Spleen (tissue), 11 donors: ENCODE measurements around the gene IL36RN. TPM values are rescaled to one million over a fixed set of nuclear protein-coding genes. Genes with fewer than 3 reads are reported as not detected.

ENCODE experiments used
- DNase-seq: peaks from one replicate; pipeline ENCODE4 v3.0.0-alpha.2; 2020
- H3K27ac ChIP-seq, 8 donors: fragments of 200-600 bp; sonication (generic) in 7 of 8; 1 replicate in 4 of 8; 2 replicates in 4 of 8; pipeline versions ENCODE4 v1.5.0 to v1.8.0; 2016 to 2021; ENCODE audit warnings: inconsistent platforms in 4 of 8, mild to moderate bottlenecking in 4 of 8, moderate library complexity in 1 of 8
- H3K27me3 ChIP-seq, 7 donors: fragments of 200-600 bp; sonication (generic) in 6 of 7; replicated peaks in 1 of 7; 1 replicate in 4 of 7; 2 replicates in 3 of 7; pipeline versions ENCODE4 v1.5.0 to v1.8.0; 2016 to 2021; ENCODE audit warnings: inconsistent platforms in 3 of 7, mild to moderate bottlenecking in 1 of 7
- H3K36me3 ChIP-seq, 6 donors: fragments of 200-600 bp; sonication (generic) in 5 of 6; 1 replicate in 4 of 6; 2 replicates in 2 of 6; pipeline versions ENCODE4 v1.5.0 to v1.8.0; 2016 to 2021; ENCODE audit warnings: inconsistent platforms in 2 of 6
- H3K4me1 ChIP-seq, 6 donors: fragments of 200-600 bp; sonication (generic) in 5 of 6; 1 replicate in 3 of 6; 2 replicates in 3 of 6; pipeline versions ENCODE4 v1.5.0 to v1.8.0; 2016 to 2021; ENCODE audit warnings: inconsistent platforms in 3 of 6
- H3K4me3 ChIP-seq, 8 donors: fragments of 200-600 bp; sonication (generic) in 7 of 8; 1 replicate in 4 of 8; 2 replicates in 4 of 8; pipeline versions ENCODE4 v1.5.0 to v1.8.0; 2016 to 2021; ENCODE audit warnings: inconsistent platforms in 4 of 8, mild to moderate bottlenecking in 4 of 8, moderate library complexity in 2 of 8
- H3K9me3 ChIP-seq, 8 donors: fragments of 200-600 bp; sonication (generic) in 7 of 8; 1 replicate in 4 of 8; 2 replicates in 4 of 8; pipeline versions ENCODE4 v1.5.0 to v1.8.0; 2016 to 2021; ENCODE audit warnings: inconsistent platforms in 4 of 8
- CTCF ChIP-seq, 11 experiments: fragments of 200-600 bp in 7 of 11; fragments of 450-650 bp in 4 of 11; sonication (generic) in 4 of 11; IDR thresholded peaks in 8 of 11; conservative IDR thresholded peaks in 3 of 11; 1 replicate in 7 of 11; 2 replicates in 4 of 11; pipeline versions ENCODE4 v1.4.0 to v1.8.0; 2016 to 2021; ENCODE audit warnings: antibody characterized with exemption in 11 of 11, inconsistent platforms in 4 of 11, mild to moderate bottlenecking in 1 of 11
- POLR2A ChIP-seq, 3 donors: fragments of 450-650 bp; IDR thresholded peaks; one replicate each; pipeline ENCODE4 v1.5.1; 2017; ENCODE audit warnings: antibody characterized with exemption in 3 of 3, mild to moderate bottlenecking in 1 of 3
- POLR2AphosphoS5 ChIP-seq, 3 donors: sonication (generic); formaldehyde crosslinking; IDR thresholded peaks; one replicate each; pipeline ENCODE4 v1.5.1; 2017; ENCODE audit warnings: antibody characterized with exemption in 3 of 3
- WGBS, 5 donors: extraction: QIAGEN DNeasy Blood & Tissue Kit in 3 of 5; methylation state at CpG; one replicate each; pipeline versions ENCODE4 v1.1.5 to v1.1.7; 2013 to 2018; 5-methylcytosine and 5-hydroxymethylcytosine counted together
- intact Hi-C: fragments of 100-400 bp; cut with DNase I; formaldehyde crosslinking; loops from one replicate; pipeline ENCODE4 v1.15.0; 2023; ENCODE audit warnings: low total_unique reads
- polyA plus RNA-seq, 3 donors: library from polyadenylated mRNA; stranded (reverse); fragments of 200-250 nt; gene quantifications; one replicate each; pipeline ENCODE4 v1.2.1, GENCODE V29; 2013
- total RNA-seq, 7 donors: library from RNA; depleted of rRNA in 3 of 7; stranded (reverse); fragments of >200 nt in 3 of 7; fragmentation: NEBNext Ultra II Directional in 4 of 7; extraction: Animal tissue kit (Norgen Biotek cat#: 25700) in 4 of 7; gene quantifications; one replicate each; pipeline versions ENCODE4 v1.1.0 to v1.2.1, GENCODE V29; 2016 to 2021
- donor health status: healthy with polysubstance abuse.
- donor health status: DM: no; HTN: no; CAD: no; lungs with moderate emphysema.
- donor health status: DM: no; HTN: no; CAD: no.
- donor health status: Bipolar disorder and iron deficiency.
- donor health status: healthy.
- donor health status: DM: no; HTN: no; CAD: no.
- donor health status: DM: yes; HTN: yes; CAD: no.

Gene IL36RN
- total and polyA plus RNA-seq, 10 donors: not detected

- 48 to 78% (median 60%) methylated on average over 4 of the region's 4 CpGs for WGBS, 5 donors
- Histone ChIP-seq H3K27ac (no peak overlapping the region), H3K27me3 (peaks cover 0 to 10% (median 0%) of the 10 kb centered on the region in 7 donors), H3K9me3 (no peaks in the 10 kb centered on the region), H3K36me3 (no peaks in the 10 kb centered on the region), H3K4me1 (no peaks in the 10 kb centered on the region), H3K4me3 (no peak overlapping the region)
- DNase-seq: no peak
- intact Hi-C loops: no loop called here
- no peak for TF ChIP-seq POLR2A (IDR thresholded peaks at IDR 0.05)
- TF ChIP-seq CTCF (IDR thresholded peaks at IDR 0.05 in 8 of 11, conservative IDR thresholded peaks at IDR 0.05 in 3 of 11): no peak
- TF ChIP-seq POLR2AphosphoS5 (IDR thresholded peaks at IDR 0.05): no peak
Observed at GRCh38 chr2:113072584-113072983, 13.6 kb downstream of the IL36RN start.

DNA sequence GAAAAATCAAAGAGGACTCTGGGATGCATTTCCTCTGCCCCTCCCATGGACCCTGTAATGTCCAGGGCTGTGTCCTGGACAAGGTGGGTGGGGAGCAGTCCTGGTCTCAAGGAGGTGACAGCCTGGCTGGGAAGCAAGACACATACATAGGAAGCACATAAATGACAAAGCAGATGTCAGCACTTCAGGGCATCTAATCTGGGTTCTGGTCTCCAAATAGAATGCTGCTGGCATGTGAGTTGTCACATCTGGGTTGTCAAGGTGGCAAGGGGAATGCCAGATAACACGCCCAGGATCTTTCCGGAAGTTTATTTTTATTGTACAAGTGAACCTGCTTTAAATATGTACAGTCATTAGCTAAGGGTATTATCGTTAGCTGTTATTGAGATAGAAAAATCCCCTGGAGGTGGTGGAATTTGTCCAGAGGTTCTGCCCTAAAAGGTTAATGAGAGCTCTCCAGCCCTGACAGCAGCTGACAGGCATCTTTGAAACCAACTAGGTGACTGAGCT, 14.4 kb downstream of the IL36RN start:
- intact Hi-C loops: no loop called here
- no peaks in the 10 kb centered on the region for H3K9me3 ChIP-seq
- H3K4me3 ChIP-seq: no peak overlapping the region
- H3K36me3 ChIP-seq: no peaks in the 10 kb centered on the region
- DNase-seq: no peak
- H3K27ac ChIP-seq: no peak overlapping the region
- H3K4me1 ChIP-seq: no peaks in the 10 kb centered on the region
- TF ChIP-seq POLR2A (IDR thresholded peaks at IDR 0.05) (no peak), POLR2AphosphoS5 (IDR thresholded peaks at IDR 0.05) (no peak), CTCF (IDR thresholded peaks at IDR 0.05 in 8 of 11, conservative IDR thresholded peaks at IDR 0.05 in 3 of 11) (no peak)
- 75 to 82% (median 78%) methylated on average over 3 of the region's 3 CpGs for WGBS, 5 donors
- H3K27me3 ChIP-seq: peaks cover 0 to 10% (median 0%) of the 10 kb centered on the region in 7 donors

DNA sequence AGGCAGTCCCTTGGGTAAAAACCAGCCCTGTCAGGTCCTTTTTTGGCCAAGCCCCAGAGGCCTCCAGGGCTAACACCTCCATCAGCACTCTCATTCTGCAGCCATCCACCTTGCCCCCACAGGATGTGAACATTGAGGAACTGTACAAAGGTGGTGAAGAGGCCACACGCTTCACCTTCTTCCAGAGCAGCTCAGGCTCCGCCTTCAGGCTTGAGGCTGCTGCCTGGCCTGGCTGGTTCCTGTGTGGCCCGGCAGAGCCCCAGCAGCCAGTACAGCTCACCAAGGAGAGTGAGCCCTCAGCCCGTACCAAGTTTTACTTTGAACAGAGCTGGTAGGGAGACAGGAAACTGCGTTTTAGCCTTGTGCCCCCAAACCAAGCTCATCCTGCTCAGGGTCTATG, 16.0 kb downstream of the IL36RN start:
- no peaks in the 10 kb centered on the region for H3K36me3 ChIP-seq
- TF ChIP-seq CTCF (IDR thresholded peaks at IDR 0.05 in 8 of 11, conservative IDR thresholded peaks at IDR 0.05 in 3 of 11): no peak
- no peak for TF ChIP-seq POLR2A (IDR thresholded peaks at IDR 0.05)
- no peak for TF ChIP-seq POLR2AphosphoS5 (IDR thresholded peaks at IDR 0.05)
- H3K27me3 ChIP-seq: peaks cover 0 to 13% (median 0%) of the 10 kb centered on the region in 7 donors
- intact Hi-C loops: no loop called here
- no peak overlapping the region for H3K4me3 ChIP-seq
- H3K4me1 ChIP-seq: no peaks in the 10 kb centered on the region
- no peak overlapping the region for H3K27ac ChIP-seq
- 39 to 70% (median 49%) methylated on average over 3 to 5 of the region's 5 CpGs for WGBS, 5 donors
- DNase-seq: no peak
- H3K9me3 ChIP-seq: no peaks in the 10 kb centered on the region

DNA sequence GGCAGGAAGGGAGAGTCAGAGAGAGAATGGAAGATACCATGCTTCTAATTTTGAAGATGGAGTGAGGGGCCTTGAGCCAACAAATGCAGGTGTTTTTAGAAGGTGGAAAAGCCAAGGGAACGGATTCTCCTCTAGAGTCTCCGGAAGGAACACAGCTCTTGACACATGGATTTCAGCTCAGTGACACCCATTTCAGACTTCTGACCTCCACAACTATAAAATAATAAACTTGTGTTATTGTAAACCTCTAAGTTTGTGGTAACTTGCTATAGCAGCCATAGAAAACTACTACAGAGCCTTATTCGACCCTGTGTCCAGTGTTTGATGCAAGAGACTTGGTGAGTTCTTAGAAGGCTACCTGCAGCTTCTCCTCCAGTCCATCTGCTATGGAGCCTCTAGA, 16.6 kb downstream of the IL36RN start:
- intact Hi-C loops: no loop called here
- Histone ChIP-seq H3K27ac (no peak overlapping the region), H3K36me3 (no peaks in the 10 kb centered on the region), H3K9me3 (no peaks in the 10 kb centered on the region), H3K4me3 (no peak overlapping the region), H3K27me3 (peaks cover 0 to 18% (median 0%) of the 10 kb centered on the region in 7 donors), H3K4me1 (no peaks in the 10 kb centered on the region)
- TF ChIP-seq CTCF (IDR thresholded peaks at IDR 0.05 in 8 of 11, conservative IDR thresholded peaks at IDR 0.05 in 3 of 11): no peak
- no peak for TF ChIP-seq POLR2A (IDR thresholded peaks at IDR 0.05)
- TF ChIP-seq POLR2AphosphoS5 (IDR thresholded peaks at IDR 0.05): no peak
- 78 to 90% (median 88%) methylated on average over 3 of the region's 3 CpGs for WGBS, 5 donors
- no peak for DNase-seq
